NCI-H2171 (cell line): ENCODE measurements around the gene ANKRD29.
A peak's percentile ranks its signal among the peaks of the same experiment; 100 is the strongest.

Experiments used
- DNase-seq: peaks from one replicate; lab custom pipeline; 2025; lab: John Stamatoyannopoulos, UW

ANKRD29 gene

GRCh38 chr18:23662309-23663263 is at the start of gene ANKRD29:
Gene ANKRD29, minus strand, starts transcription at chr18:23662911. Its CDS starts 181 bp downstream, at chr18:23662730.
- no peak for DNase-seq

DNA sequence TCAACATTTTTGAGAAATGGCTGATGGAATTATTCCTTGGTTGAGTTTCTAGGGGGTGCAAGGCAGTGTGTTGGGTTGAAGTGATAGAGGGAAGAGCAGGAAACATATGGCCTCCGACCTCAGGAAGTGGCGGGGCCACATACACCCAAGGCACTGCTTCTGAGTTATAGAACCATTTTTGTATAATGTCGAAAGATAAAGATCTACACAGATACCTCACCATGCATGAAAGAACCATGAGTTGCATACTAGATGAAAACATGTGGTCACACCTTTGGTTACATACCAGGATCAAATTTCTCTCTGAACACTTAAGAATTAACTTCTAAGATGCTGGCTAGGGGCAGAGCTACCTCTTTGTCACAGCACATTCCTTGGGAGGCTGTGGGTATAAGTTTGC is 49.7 kb upstream of the ANKRD29 start:
- DNase-seq = no peak

GRCh38 chr18:23711426-23711825 is 48.7 kb upstream of the ANKRD29 start:
- DNase-seq = no peak

GRCh38 chr18:23710946-23711345 is 48.2 kb upstream of the ANKRD29 start:
- no peak for DNase-seq

- DNase-seq = no peak
Observed at GRCh38 chr18:23710068-23710527, 47.4 kb upstream of the ANKRD29 start.

DNA sequence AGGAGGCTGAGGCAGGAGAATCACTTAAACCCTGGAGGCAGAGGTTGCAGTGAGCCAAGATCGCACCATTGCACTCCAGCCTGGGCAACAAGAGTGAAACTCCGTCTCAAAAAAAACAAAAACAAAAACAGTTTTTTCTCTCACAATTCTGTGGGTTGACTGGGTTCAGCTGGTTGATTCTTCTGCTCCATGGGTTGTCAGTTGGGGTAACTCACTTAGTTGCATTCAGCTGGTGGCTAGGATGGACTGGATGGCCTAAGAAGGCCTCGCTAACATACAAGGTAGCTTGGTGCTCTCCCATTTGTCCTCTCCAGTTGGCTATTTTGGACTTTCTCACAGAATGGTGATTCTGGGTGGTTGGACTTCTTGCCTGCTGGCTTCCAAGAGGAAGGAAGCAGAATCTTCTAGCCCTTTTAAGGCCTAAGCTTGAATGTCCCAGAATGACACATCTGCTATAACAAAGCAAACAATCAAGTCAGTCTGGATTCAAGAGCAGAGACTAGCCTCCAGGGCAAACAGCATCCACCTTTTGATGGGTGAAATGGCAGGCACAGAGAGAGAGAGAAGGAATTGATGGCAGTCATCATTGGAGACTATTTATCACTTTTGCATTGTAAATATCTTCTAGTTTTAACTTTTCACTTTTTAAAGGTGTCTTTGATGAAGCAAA is 44.4 kb upstream of the ANKRD29 start:
- no peak for DNase-seq

- no peak for DNase-seq
Observed at GRCh38 chr18:23704806-23705205, 42.1 kb upstream of the ANKRD29 start.

DNA sequence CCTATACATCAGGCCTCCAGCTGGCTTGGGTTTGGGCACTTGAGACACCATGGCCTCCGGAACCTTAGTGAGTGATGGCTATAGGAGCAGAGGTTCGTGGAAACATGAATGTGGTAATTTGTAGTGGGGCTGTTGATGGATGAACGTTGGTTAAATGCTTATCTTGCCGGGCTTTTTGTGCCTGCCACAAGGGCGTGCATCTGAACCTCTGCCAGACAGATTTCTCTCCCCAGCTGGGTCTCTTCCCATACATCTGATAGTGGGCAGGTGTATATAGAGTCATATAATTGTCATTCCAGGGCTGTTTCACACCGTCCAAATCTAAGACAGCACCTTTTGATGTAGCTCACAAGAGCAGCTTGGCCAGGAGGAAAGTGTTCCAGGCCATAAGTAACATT is 41.3 kb upstream of the ANKRD29 start:
- no peak for DNase-seq

DNA sequence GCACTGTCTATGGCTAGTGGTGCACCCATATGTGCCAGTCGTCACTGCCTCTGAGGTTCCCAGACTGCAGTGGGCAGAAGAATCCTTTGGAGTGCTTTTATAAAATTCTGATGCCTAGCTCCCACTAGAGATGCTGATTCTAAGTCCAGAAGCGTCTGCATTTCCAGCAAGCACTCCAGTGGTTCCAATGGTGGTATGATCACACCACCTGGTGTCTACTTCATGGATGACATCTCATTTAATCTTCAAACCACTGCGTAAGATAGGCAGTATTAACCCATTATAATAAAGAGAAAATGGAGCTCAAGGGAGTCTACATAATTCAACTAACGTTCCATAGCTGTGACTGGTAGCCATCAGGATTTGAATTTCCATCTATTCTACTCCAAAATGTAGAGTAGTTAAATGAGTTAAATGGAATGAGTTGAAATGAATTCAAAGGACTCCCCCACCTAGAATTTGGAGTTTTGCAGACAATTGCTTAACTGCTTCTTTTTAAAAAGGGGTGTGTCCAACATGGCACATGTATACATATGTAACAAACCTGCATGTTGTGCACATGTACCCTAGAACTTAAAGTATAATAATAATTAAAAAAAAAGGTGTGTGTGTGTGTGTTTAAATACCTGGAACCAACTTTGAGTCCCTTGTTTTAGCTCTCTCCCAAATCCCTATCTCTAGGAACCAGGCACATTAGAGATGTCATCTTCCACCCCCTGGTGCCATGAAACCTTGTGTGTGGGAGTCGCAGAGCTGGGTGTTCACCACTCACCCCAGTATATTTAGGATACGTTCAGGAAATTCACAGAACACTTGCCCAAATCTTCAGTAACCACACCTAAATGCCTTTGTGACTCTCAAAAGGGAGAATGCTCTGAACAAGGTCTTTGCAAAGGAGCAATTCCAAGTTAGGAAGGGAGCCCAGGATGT is 40.6 kb upstream of the ANKRD29 start:
- no peak for DNase-seq

DNA sequence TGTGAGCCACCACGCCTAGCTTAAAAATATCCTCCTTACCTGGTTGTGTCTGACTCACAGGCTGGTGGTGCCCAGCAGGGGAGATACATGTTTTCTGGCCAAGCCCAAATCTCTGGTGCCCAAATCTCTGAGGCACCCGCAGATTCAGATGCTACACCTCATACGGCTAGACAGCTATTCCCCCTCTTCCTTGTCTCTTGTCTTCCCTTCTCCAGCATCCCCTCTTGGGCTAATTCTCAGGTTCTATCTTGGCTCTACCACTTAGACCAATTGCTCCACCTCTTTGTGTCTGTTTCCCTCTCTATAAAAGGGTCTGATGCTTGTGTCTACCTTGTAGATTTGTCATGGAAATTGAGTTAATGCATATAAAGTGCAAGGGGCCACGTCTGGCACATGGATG is 39.9 kb upstream of the ANKRD29 start:
- DNase-seq = no peak

- no peak for DNase-seq
Observed at GRCh38 chr18:23701544-23702064, 38.9 kb upstream of the ANKRD29 start.

GRCh38 chr18:23701017-23701416 is 38.3 kb upstream of the ANKRD29 start:
- no peak for DNase-seq

DNA sequence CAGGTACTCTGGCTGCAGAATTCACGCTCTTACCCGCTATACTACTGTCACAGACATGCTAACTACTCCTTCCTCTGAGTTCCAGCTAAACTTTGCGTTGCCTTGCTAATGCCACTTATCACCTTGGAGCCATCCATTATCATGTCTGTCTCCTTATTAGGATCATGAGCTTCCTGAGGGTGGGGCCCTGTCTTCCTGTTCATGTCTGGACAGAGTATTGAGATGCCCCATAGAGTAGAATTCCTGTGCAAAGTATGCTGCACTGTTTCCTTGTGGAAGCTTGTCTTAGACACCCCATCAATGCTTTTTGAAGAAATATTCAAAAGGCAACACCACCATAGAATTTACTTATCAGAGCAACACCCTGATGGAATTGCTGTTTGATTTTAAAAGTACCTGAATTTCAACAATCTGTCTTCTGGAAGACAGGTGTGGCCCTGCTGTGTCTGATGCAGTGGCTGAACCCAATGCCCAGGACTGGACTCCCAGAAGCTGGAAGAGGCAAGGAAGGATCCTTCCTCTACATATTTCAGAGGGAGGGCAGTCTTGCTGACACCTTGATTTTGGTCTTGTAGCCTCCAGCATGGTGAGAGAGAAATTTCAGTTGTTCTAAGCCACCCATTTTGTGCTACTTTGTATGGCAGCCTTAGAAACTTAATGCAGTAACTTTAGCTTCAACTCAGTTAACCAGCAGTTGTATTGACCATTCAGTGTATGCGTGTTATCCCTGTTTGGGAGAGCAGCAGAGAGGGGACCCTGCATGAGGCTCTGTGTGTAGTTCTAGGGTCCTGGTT is 32.1 kb upstream of the ANKRD29 start:
- DNase-seq = no peak

DNA sequence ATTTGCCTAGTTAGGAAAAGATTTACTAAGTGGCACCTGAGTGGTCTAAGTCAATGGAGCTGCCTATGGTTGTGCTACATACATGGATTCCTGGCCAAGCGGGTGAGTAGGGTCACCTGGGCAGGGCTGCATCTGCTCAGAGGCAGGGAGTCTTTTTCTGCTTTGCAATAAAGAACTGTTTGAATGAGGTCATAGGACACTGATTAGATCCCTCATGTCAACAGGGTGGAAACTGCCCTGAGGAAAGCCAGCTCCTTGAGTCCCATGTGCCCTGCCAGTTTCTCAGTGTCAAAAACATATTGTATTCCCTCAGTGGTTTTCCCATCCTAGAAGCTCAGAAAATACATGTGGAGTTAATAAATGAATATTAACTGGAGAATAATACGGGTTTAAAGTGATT is 31.1 kb upstream of the ANKRD29 start:
- no peak for DNase-seq

DNA sequence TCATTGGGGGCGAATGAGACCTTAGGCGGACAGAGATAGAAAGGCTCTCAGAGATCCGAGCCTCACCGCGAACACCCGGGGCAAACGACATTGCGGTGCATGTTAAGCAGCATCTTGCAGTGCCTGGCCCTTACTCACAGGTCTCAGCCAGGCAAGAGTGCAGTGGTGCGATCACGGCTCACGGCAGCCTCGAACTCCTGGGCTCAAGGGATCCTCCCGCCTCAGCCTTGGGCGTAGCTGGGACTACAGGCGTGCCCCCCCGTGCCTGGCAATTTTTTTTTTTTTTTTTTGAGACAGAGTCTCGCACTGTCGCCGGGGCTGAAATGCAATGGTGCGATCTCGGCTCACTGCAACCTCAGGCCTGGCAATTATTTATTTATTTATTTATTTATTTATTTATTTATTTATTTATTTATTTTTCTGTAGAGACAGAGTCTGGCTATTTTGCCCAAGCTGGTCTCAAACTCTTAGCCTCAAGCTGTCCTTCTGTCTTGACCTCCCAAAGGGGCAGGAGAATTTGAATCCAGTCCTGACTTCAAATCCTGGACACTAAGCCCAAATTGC is 27.9 kb upstream of the ANKRD29 start:
- no peak for DNase-seq

DNA sequence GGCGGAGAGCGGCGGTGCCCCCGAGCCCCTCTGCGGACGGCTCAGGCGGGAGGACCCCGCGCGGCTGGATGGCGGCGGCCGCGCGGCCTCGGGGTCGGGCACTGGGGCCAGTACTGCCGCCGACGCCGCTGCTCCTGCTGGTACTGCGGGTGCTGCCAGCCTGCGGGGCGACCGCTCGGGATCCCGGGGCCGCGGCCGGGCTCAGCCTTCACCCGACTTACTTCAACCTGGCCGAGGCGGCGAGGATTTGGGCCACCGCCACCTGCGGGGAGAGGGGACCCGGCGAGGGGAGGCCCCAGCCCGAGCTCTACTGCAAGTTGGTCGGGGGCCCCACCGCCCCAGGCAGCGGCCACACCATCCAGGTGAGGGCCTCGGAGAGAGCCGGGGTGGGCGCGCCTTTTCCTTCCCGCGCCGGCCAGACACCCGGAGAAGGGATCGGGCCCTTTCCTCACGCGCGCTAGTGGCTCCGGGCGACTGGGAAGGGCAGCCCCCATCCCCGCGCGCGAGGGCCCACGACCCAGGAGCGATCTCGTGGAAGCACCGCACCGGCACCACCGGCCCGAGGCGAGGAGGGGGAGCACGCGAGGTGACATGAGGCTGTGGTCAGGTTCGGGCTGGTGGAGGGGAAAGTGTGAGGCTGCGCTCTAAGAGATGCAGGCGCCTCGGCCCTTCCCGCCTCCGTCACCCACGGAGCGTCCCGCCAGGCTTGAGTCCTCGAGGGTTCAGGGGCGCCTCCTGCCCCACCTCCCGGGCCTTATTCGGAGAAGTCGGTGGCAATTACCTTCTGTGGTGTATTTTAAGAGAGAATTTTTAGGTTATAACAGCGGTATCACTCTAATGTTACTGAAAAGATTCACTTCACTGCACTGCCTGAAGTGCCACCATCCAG is 27.1 kb upstream of the ANKRD29 start:
- no peak for DNase-seq

GRCh38 chr18:23689031-23689615 is 26.4 kb upstream of the ANKRD29 start, which contains the start of gene LAMA3:
Gene LAMA3, plus strand, starts transcription at chr18:23689453. Its CDS starts 231 bp downstream, at chr18:23689684.
- peak; percentile 38 for DNase-seq

GRCh38 chr18:23688528-23688927 is 25.8 kb upstream of the ANKRD29 start:
- DNase-seq = no peak
